ENCODE data around the gene HAL. TPM values are rescaled to one million over a fixed set of nuclear protein-coding genes. Genes with fewer than 3 reads are reported as not detected.

HAL gene
- total RNA-seq, 2 donors from 2014 or later = 0.94 to 2.3 TPM

- H3K4me3 Mint-ChIP-seq = no peak overlapping the region
- H3K4me1 Mint-ChIP-seq = peaks cover 13% of the 10 kb centered on the region
- H3K27me3 Mint-ChIP-seq = peaks cover 6% of the 10 kb centered on the region
- H3K27ac Mint-ChIP-seq = no peak overlapping the region
- H3K36me3 Mint-ChIP-seq (ENCODE audit: low read depth) = peaks cover 11% of the 10 kb centered on the region
- DNase-seq (no peak), ATAC-seq (no peak)
- no peaks in the 10 kb centered on the region for H3K9me3 ChIP-seq (ENCODE audit: control insufficient read depth, low read length, poor library complexity, severe bottlenecking)
These were observed 1.1 kb upstream of the HAL start for GRCh38 chr12:95997276-95997675.

DNA sequence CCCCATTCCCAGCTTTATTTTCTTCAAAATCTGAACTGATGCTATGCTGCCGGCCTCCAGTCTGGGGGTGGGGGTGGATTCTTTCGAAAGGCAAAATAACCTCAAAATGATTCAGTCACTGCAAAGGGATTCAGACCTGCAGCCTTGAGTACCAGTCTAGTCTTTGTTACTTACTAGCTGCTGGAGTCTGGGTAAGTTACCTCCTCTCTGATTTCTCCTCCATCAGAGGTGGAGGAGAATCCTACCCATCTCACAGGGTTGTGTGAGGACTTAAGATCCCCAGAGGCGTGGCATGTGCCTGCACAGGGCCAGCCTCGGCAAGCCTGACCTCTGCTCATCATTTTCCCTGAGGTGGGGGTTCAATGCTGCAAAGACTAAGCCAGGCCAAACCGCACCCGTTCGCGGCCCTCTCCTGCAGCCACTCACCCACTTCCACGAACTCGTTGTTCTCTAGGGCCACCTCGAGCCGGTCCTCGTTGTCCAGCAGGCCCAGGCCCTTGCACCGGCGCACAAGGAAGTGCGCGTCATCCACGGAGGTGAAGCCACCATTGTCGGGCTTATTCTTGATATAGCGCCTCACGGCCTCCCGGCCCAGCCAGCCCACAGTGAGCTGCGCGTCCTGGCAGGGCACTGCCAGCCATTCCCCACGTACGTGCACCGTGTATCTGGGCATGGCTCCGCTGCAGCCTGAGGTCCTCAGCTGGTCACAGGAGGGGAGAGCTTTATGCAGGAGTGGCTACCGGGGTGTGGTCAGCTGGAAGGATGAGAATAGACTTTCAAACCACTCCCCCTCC lies 709 bp downstream of the HAL start:
- Mint-ChIP-seq H3K4me1 (peaks cover 13% of the 10 kb centered on the region), H3K4me3 (no peak overlapping the region), H3K27me3 (peaks cover 6% of the 10 kb centered on the region), H3K27ac (no peak overlapping the region), H3K36me3 (ENCODE audit: low read depth) (peaks cover 6% of the 10 kb centered on the region)
- DNase-seq (no peak), ATAC-seq (no peak)
- no peaks in the 10 kb centered on the region for H3K9me3 ChIP-seq (ENCODE audit: control insufficient read depth, low read length, poor library complexity, severe bottlenecking)

- peaks cover 13% of the 10 kb centered on the region for H3K4me1 Mint-ChIP-seq
- no peak overlapping the region for H3K4me3 Mint-ChIP-seq
- DNase-seq (no peak), ATAC-seq (no peak)
- H3K27ac Mint-ChIP-seq = no peak overlapping the region
- peaks cover 4% of the 10 kb centered on the region for H3K36me3 Mint-ChIP-seq (ENCODE audit: low read depth)
- peaks cover 6% of the 10 kb centered on the region for H3K27me3 Mint-ChIP-seq
- H3K9me3 ChIP-seq (ENCODE audit: control insufficient read depth, low read length, poor library complexity, severe bottlenecking) = no peaks in the 10 kb centered on the region
These were observed 1.7 kb downstream of the HAL start for GRCh38 chr12:95994476-95994875.

- H3K9me3 ChIP-seq (ENCODE audit: control insufficient read depth, low read length, poor library complexity, severe bottlenecking) = no peaks in the 10 kb centered on the region
- ATAC-seq (no peak), DNase-seq (no peak)
- Mint-ChIP-seq H3K27ac (no peak overlapping the region), H3K36me3 (ENCODE audit: low read depth) (peaks cover 4% of the 10 kb centered on the region), H3K4me1 (peaks cover 13% of the 10 kb centered on the region), H3K27me3 (peaks cover 6% of the 10 kb centered on the region), H3K4me3 (no peak overlapping the region)
These were observed 2.2 kb downstream of the HAL start for GRCh38 chr12:95993907-95994306.

GRCh38 chr12:95990136-95990535 lies 6.0 kb downstream of the HAL start:
- H3K27me3 Mint-ChIP-seq = peaks cover 6% of the 10 kb centered on the region
- H3K4me3 Mint-ChIP-seq = no peak overlapping the region
- DNase-seq (no peak), ATAC-seq (no peak)
- H3K4me1 Mint-ChIP-seq = peaks cover 5% of the 10 kb centered on the region
- no peak overlapping the region for H3K27ac Mint-ChIP-seq
- no peaks in the 10 kb centered on the region for H3K9me3 ChIP-seq (ENCODE audit: control insufficient read depth, low read length, poor library complexity, severe bottlenecking)
- H3K36me3 Mint-ChIP-seq (ENCODE audit: low read depth) = peaks cover 4% of the 10 kb centered on the region

- Mint-ChIP-seq H3K27ac (no peak overlapping the region), H3K36me3 (ENCODE audit: low read depth) (peaks cover 4% of the 10 kb centered on the region), H3K4me1 (peaks cover 5% of the 10 kb centered on the region), H3K27me3 (peaks cover 6% of the 10 kb centered on the region), H3K4me3 (no peak overlapping the region)
- no peak for ATAC-seq
- no peaks in the 10 kb centered on the region for H3K9me3 ChIP-seq (ENCODE audit: control insufficient read depth, low read length, poor library complexity, severe bottlenecking)
- no peak for DNase-seq
These were observed 6.5 kb downstream of the HAL start for GRCh38 chr12:95989504-95990123.

DNA sequence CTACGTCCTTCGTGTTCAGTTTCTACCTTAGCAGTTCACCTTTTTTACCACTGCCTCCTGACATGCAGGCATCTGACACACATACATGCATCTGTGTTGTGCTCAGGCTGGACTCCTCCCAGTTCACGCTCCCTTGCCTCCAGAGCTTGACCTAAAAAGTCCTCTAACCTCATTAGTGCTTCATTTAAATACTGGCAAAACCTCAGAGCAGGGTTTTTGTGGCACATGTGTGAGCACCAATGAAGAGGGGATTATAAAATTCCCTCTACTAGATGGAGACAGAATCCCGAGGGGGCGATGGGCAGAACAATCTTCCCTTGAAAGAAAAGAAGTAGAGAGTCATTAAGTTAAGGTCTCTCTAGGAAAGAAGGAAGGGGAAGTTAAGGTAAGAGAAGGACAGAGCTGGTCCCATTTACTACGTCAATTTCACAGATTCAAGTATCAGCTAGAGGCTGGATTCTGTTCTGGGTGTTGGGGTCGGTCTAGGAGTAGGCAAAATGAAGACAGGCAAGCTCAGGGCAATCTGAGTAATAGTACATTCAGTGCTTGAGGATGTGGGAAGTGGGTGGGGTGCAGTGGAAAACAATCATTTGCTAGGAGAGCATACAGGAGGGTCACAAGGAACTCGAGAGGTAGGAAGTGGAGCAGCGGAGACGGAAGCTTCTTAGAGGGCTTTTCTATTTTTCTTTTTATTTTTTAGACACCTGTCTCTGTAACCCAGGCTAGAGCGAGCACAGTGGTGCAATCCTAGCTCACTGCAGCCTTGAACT lies 7.5 kb downstream of the HAL start:
- no peak for DNase-seq

DNA sequence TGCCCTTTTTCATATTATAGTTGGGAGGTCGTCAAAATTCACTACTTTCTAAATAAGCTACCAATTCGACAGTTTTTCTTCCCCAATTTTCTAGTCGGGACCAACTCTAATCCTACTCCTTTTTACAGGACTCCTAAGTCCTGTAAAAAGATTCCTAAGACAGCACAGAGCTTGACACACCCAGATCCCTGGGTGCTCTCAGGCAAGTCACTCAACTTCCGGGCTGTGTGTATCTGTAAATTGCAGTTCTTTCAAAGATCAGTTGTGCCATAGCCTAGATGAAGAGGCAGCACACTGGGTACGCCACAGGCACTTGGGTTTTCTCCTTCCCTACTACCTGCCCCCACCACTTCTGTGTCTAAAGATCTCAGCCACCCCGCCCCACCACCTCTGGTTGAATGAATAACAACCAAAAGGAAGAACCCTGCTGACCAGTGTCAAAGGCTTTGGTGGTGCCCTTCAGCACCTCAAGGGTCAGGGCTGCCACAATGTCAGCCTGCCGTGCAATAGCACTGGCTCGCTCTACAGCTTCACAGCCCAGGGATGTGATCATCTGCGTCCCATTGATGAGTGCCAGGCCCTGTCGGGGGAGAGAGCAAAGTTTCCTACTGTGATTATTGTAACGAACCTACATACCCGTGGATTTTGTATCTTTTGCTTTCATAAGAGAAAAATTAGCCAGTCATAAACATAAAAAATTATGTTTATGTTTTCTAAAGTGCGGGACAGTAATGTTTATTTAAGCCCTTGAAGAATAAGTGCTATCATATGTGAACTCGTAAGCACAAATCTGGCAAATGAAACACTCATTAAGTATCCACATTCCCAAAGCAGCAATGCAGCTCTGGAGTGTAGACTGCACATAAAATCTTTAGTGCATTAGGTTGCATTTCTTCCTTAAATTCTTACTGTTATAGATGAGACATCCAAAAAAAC lies 9.2 kb downstream of the HAL start:
- DNase-seq (no peak), ATAC-seq (no peak)
- peaks cover 2% of the 10 kb centered on the region for H3K4me1 Mint-ChIP-seq
- H3K27ac Mint-ChIP-seq = no peak overlapping the region
- H3K36me3 Mint-ChIP-seq (ENCODE audit: low read depth) = no peaks in the 10 kb centered on the region
- no peak overlapping the region for H3K4me3 Mint-ChIP-seq
- H3K27me3 Mint-ChIP-seq = no peaks in the 10 kb centered on the region
- H3K9me3 ChIP-seq (ENCODE audit: control insufficient read depth, low read length, poor library complexity, severe bottlenecking) = no peaks in the 10 kb centered on the region

More for the DNA sequence above, 7.5 kb downstream of the HAL start:
- Mint-ChIP-seq H3K27me3 (peaks cover 6% of the 10 kb centered on the region), H3K36me3 (ENCODE audit: low read depth) (peaks cover 4% of the 10 kb centered on the region), H3K4me1 (peaks cover 5% of the 10 kb centered on the region), H3K4me3 (no peak overlapping the region), H3K27ac (no peak overlapping the region)
- no peak for ATAC-seq
- H3K9me3 ChIP-seq (ENCODE audit: control insufficient read depth, low read length, poor library complexity, severe bottlenecking) = no peaks in the 10 kb centered on the region

DNA sequence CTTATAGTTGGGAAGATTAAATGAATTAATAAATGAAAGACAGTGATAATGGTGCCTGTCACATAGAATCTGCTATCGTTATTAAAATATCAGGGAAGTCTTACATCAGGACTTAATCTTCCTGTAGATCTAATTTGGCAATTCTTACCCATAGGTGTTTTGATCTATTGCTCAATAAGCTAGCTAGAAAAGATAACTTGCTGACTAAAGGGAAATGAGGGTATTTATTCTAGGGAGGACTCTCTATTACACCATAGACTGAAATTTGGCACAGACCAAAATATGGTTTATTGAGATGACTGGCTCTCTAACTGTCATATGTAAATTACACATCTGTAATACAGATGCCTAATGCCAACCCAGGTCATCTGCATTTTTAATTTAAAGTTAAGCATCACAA lies 11.5 kb downstream of the HAL start:
- DNase-seq = no peak
- H3K27ac Mint-ChIP-seq = no peak overlapping the region
- no peaks in the 10 kb centered on the region for H3K9me3 ChIP-seq (ENCODE audit: control insufficient read depth, low read length, poor library complexity, severe bottlenecking)
- no peaks in the 10 kb centered on the region for H3K27me3 Mint-ChIP-seq
- H3K4me1 Mint-ChIP-seq = peaks cover 2% of the 10 kb centered on the region
- no peaks in the 10 kb centered on the region for H3K36me3 Mint-ChIP-seq (ENCODE audit: low read depth)
- no peak for ATAC-seq
- no peak overlapping the region for H3K4me3 Mint-ChIP-seq

DNA sequence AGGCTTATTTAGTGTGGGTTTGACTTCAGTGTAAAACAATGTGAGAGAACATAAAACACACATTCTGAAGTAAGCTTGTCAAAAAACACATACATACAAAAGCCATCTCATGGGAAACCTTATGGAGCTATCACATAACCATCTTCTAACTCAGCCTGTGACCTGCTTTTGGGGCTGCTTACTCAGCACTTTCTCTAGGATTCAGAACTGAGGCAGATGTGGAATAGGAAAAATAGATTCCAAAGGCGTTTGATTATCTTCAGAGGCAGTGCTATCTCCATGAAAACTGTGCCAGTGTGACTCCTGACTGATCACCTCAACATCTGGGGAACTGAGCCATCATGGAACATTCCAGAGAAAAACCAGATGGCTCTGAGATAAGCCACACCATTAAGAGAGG lies 13.5 kb downstream of the HAL start:
- no peak overlapping the region for H3K4me3 Mint-ChIP-seq
- no peaks in the 10 kb centered on the region for H3K27me3 Mint-ChIP-seq
- no peaks in the 10 kb centered on the region for H3K9me3 ChIP-seq (ENCODE audit: control insufficient read depth, low read length, poor library complexity, severe bottlenecking)
- no peaks in the 10 kb centered on the region for H3K4me1 Mint-ChIP-seq
- no peak overlapping the region for H3K27ac Mint-ChIP-seq
- DNase-seq = no peak
- no peak for ATAC-seq
- H3K36me3 Mint-ChIP-seq (ENCODE audit: low read depth) = peaks cover 2% of the 10 kb centered on the region

GRCh38 chr12:95980437-95980836 lies 15.7 kb downstream of the HAL start:
- no peaks in the 10 kb centered on the region for H3K9me3 ChIP-seq (ENCODE audit: control insufficient read depth, low read length, poor library complexity, severe bottlenecking)
- H3K36me3 Mint-ChIP-seq (ENCODE audit: low read depth) = peaks cover 2% of the 10 kb centered on the region
- H3K27me3 Mint-ChIP-seq = no peaks in the 10 kb centered on the region
- no peak for DNase-seq
- ATAC-seq = no peak
- no peak overlapping the region for H3K27ac Mint-ChIP-seq
- no peaks in the 10 kb centered on the region for H3K4me1 Mint-ChIP-seq
- no peak overlapping the region for H3K4me3 Mint-ChIP-seq

GRCh38 chr12:95978774-95979173 lies 17.4 kb downstream of the HAL start:
- no peak for ATAC-seq
- Mint-ChIP-seq H3K4me3 (no peak overlapping the region), H3K27me3 (no peaks in the 10 kb centered on the region), H3K4me1 (no peaks in the 10 kb centered on the region), H3K27ac (no peak overlapping the region), H3K36me3 (ENCODE audit: low read depth) (peaks cover 2% of the 10 kb centered on the region)
- H3K9me3 ChIP-seq (ENCODE audit: control insufficient read depth, low read length, poor library complexity, severe bottlenecking) = no peaks in the 10 kb centered on the region
- DNase-seq = no peak

GRCh38 chr12:95978351-95978750 lies 17.8 kb downstream of the HAL start:
- H3K4me1 Mint-ChIP-seq = no peaks in the 10 kb centered on the region
- no peaks in the 10 kb centered on the region for H3K9me3 ChIP-seq (ENCODE audit: control insufficient read depth, low read length, poor library complexity, severe bottlenecking)
- H3K27me3 Mint-ChIP-seq = no peaks in the 10 kb centered on the region
- no peak overlapping the region for H3K27ac Mint-ChIP-seq
- no peak for ATAC-seq
- DNase-seq = no peak
- peaks cover 2% of the 10 kb centered on the region for H3K36me3 Mint-ChIP-seq (ENCODE audit: low read depth)
- H3K4me3 Mint-ChIP-seq = no peak overlapping the region
